PC-9 (cell line): ENCODE measurements around the gene SNX13. TPM values are rescaled to one million over a fixed set of nuclear protein-coding genes. Genes with fewer than 3 reads are reported as not detected.

Source experiments
- BruUV-seq: library from RNA; stranded (reverse); fragments of 400-500 nt; replicated peaks from 2 replicates; lab custom pipeline; 2021; lab: Mats Ljungman, UMichigan
- CTCF ChIA-PET: fragments of 300-600 bp; sonication (Branson Sonifier 250); formaldehyde crosslinking; loops from one replicate; lab custom pipeline; 2022; ENCODE audit warnings: antibody characterized with exemption; lab: Charles Lee
- POLR2A ChIA-PET: fragments of 300-600 bp; sonication (Branson Sonifier 250); formaldehyde crosslinking; loops from one replicate; lab custom pipeline; 2022; ENCODE audit warnings: antibody characterized with exemption; ENCODE audit not compliant: unreplicated experiment; lab: Charles Lee
- DNase-seq, 2 experiments: peaks; one replicate each; pipeline versions ENCODE4 v3.0.0 to v3.0.0-alpha.2; 2015 to 2022; ENCODE audit warnings: mixed read lengths in 1 of 2
- H2AFZ ChIP-seq: fragments of 200-600 bp; sonication (generic); 2 replicates; pipeline ENCODE4 v1.8.1; 2017; ENCODE audit warnings: antibody characterized with exemption
- H3F3A ChIP-seq: fragments of 200-600 bp; sonication (generic); 2 replicates; pipeline ENCODE4 v1.8.1; 2017; ENCODE audit warnings: antibody characterized with exemption, mild to moderate bottlenecking, low read depth; ENCODE audit not compliant: insufficient read depth
- H3K27ac ChIP-seq: fragments of 200-600 bp; sonication (generic); 2 replicates; pipeline ENCODE4 v1.6.1; 2016; ENCODE audit warnings: mixed run types
- H3K27me3 ChIP-seq: fragments of 200-600 bp; sonication (generic); 2 replicates; pipeline ENCODE4 v1.6.1; 2016; ENCODE audit warnings: low read depth, mixed run types; ENCODE audit not compliant: insufficient read depth
- H3K36me3 ChIP-seq: fragments of 200-600 bp; sonication (generic); 2 replicates; pipeline ENCODE4 v1.6.1; 2016; ENCODE audit warnings: low read depth, mixed run types
- H3K4me1 ChIP-seq: fragments of 200-600 bp; sonication (generic); replicated peaks from 2 replicates; pipeline ENCODE4 v1.6.1; 2016; ENCODE audit warnings: mixed run types; ENCODE audit not compliant: insufficient read depth
- H3K4me2 ChIP-seq: fragments of 200-600 bp; sonication (generic); 2 replicates; pipeline ENCODE4 v1.6.1; 2017; ENCODE audit warnings: mixed run types
- H3K4me3 ChIP-seq: fragments of 200-600 bp; sonication (generic); 2 replicates; pipeline ENCODE4 v1.6.1; 2016; ENCODE audit warnings: mixed run types
- H3K79me2 ChIP-seq: fragments of 200-600 bp; sonication (generic); 2 replicates; pipeline ENCODE4 v1.6.1; 2017; ENCODE audit warnings: low read depth, mixed run types
- H3K9me2 ChIP-seq: fragments of 200-600 bp; sonication (generic); 2 replicates; pipeline ENCODE4 v1.8.1; 2017; ENCODE audit warnings: mild to moderate bottlenecking; ENCODE audit not compliant: insufficient read depth
- H3K9me3 ChIP-seq: fragments of 200-600 bp; sonication (generic); 2 replicates; pipeline ENCODE4 v1.8.1; 2016; ENCODE audit warnings: low read depth; ENCODE audit not compliant: insufficient read depth
- H4K20me1 ChIP-seq: fragments of 200-600 bp; sonication (generic); 2 replicates; pipeline ENCODE4 v1.8.1; 2017; ENCODE audit not compliant: insufficient read depth
- EZH2 ChIP-seq: fragments of 200-600 bp; sonication (generic); IDR thresholded peaks from 2 replicates; pipeline ENCODE4 v1.8.0; 2017; ENCODE audit warnings: antibody characterized with exemption, low read depth
- intact Hi-C: fragments of 100-400 bp; cut with micrococcal nuclease; formaldehyde crosslinking; loops from one replicate; pipeline ENCODE4 v1.10.0; 2022; ENCODE audit not compliant: unreplicated experiment
- total RNA-seq: library from RNA; stranded (reverse); gene quantifications from 2 replicates; pipeline ENCODE4 v1.2.3, GENCODE V29; 2021
- TF ChIP-seq, protein P1 (sequence below): fragments of 200-600 bp; sonication (generic); conservative IDR thresholded peaks from 2 replicates; pipeline ENCODE4 v1.6.1; 2017; ENCODE audit warnings: mixed run types, antibody characterized with exemption, mild to moderate bottlenecking, moderate library complexity

Gene SNX13
- total RNA-seq, 1 experiment from 2014 or later = 56.3 TPM

DNA sequence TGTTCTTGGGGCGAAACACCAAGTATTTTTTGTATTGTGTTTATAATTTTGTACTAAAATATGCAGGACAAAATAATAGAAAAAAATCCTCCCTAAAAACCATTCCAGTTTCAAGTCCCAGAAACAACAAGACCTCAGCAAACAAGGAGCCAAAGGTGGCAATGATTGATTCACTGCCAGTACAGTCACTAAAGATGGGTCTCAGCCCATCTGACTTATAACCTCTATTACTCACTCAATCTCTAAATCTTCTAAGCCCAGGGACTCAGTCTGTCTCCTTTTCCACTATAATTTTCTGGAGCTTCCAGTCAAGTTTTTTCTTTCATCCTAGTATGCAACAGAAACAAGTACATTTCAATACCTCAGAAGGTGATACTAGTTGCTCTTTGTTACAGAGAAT lies 33.3 kb downstream of the SNX13 start:
- H3K4me1 ChIP-seq = peaks cover 12% of the 10 kb centered on the region
- H4K20me1 ChIP-seq = peaks cover 6% of the 10 kb centered on the region; the same call in 1 of the 2 replicates
- no peak overlapping the region for H3K27ac ChIP-seq
- peaks cover 2% of the 10 kb centered on the region; the same call in 1 of the 2 replicates for H3K36me3 ChIP-seq
- H3F3A ChIP-seq = no peaks in the 10 kb centered on the region; the same call in 1 of the 2 replicates
- H3K27me3 ChIP-seq = no peaks in the 10 kb centered on the region
- CTCF ChIA-PET = no interaction called here
- H3K79me2 ChIP-seq = peaks cover 88% of the 10 kb centered on the region
- TF ChIP-seq EZH2 = no peak
- TF ChIP-seq, protein P1, sequence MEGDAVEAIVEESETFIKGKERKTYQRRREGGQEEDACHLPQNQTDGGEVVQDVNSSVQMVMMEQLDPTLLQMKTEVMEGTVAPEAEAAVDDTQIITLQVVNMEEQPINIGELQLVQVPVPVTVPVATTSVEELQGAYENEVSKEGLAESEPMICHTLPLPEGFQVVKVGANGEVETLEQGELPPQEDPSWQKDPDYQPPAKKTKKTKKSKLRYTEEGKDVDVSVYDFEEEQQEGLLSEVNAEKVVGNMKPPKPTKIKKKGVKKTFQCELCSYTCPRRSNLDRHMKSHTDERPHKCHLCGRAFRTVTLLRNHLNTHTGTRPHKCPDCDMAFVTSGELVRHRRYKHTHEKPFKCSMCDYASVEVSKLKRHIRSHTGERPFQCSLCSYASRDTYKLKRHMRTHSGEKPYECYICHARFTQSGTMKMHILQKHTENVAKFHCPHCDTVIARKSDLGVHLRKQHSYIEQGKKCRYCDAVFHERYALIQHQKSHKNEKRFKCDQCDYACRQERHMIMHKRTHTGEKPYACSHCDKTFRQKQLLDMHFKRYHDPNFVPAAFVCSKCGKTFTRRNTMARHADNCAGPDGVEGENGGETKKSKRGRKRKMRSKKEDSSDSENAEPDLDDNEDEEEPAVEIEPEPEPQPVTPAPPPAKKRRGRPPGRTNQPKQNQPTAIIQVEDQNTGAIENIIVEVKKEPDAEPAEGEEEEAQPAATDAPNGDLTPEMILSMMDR = no peak
- POLR2A ChIA-PET = no interaction called here
- intact Hi-C loops = no loop called here
- H3K4me3 ChIP-seq = no peak overlapping the region
- H3K4me2 ChIP-seq = no peak overlapping the region
- no peak overlapping the region for H2AFZ ChIP-seq
- 0 out of 2 replicates have a peak, but pooled peaks cover 10% of the 10 kb centered on the region for H3K9me3 ChIP-seq
- peak in 1 of 2 experiments; percentile 28 for DNase-seq
- no peaks in the 10 kb centered on the region for H3K9me2 ChIP-seq
- BruUV-seq = no TSS peak

DNA sequence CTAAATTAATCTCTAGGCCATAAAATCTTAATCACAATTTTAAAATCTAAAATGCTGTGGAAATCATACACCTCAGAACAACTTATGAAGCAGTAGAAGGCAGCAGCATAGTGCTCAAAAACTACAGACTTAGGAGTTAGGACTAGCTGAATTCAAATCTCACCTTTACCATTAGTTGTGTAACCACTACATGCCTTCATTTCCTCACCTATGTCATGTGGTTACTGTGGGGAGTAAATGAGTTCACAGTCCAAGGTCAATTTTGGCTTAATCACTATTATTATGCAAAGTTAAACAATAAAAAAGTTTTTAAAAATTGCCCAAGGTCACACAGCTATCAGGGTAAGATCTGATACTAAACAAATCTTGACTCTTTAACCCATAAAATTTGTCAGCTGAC lies 37.0 kb downstream of the SNX13 start:
- no peak overlapping the region for H3K4me2 ChIP-seq
- CTCF ChIA-PET = no interaction called here
- intact Hi-C loops = no loop called here
- H3K9me3 ChIP-seq = no peaks in the 10 kb centered on the region
- H3F3A ChIP-seq = no peaks in the 10 kb centered on the region
- H3K36me3 ChIP-seq = no peaks in the 10 kb centered on the region; the same call in 1 of the 2 replicates
- peaks cover 64% of the 10 kb centered on the region for H3K79me2 ChIP-seq
- POLR2A ChIA-PET = no interaction called here
- H3K4me3 ChIP-seq = no peak overlapping the region
- H3K9me2 ChIP-seq = no peaks in the 10 kb centered on the region
- no peak overlapping the region for H2AFZ ChIP-seq
- peaks cover 12% of the 10 kb centered on the region for H3K4me1 ChIP-seq
- TF ChIP-seq EZH2 = no peak
- TF ChIP-seq, protein P1 = no peak
- H4K20me1 ChIP-seq = peaks cover 9% of the 10 kb centered on the region; the same call in 1 of the 2 replicates
- no peaks in the 10 kb centered on the region for H3K27me3 ChIP-seq
- BruUV-seq = no TSS peak
- H3K27ac ChIP-seq = peak overlapping the region; percentile 4; the same call in 1 of the 2 replicates
- DNase-seq = peak in 1 of 2 experiments; percentile 30

DNA sequence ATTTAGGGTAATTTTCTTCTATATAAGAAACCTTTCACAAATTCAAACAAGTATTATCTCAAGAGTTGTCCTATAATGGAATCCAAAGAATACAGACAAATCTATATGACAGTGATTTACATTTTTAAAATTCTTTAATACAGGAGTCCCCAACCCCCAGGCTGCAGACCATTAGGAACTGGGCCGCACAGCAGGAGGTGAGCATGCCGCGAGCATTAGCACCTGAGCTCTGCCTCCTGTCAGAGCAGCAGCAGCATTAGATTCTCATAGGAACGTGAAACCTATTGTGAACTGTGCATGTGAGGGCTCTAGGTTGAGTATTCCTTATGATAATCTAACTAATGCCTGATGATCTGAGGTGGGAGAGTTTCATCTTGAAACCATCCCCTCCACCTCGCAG lies 37.7 kb downstream of the SNX13 start:
- Histone ChIP-seq H3K36me3 (no peaks in the 10 kb centered on the region; the same call in 1 of the 2 replicates), H4K20me1 (peaks cover 9% of the 10 kb centered on the region; the same call in 1 of the 2 replicates), H3K79me2 (peaks cover 57% of the 10 kb centered on the region), H3K4me2 (no peak overlapping the region), H3K27me3 (no peaks in the 10 kb centered on the region), H3K4me1 (peaks cover 12% of the 10 kb centered on the region), H3K4me3 (no peak overlapping the region), H2AFZ (no peak overlapping the region), H3K27ac (no peak overlapping the region), H3K9me2 (no peaks in the 10 kb centered on the region), H3K9me3 (no peaks in the 10 kb centered on the region), H3F3A (no peaks in the 10 kb centered on the region)
- intact Hi-C loops = no loop called here
- DNase-seq = no peak
- POLR2A ChIA-PET = no interaction called here
- CTCF ChIA-PET = no interaction called here
- no peak for TF ChIP-seq EZH2
- TF ChIP-seq, protein P1 = no peak
- no TSS peak for BruUV-seq
